ENCODE measurements around the gene SRSF3. TPM values are rescaled to one million over a fixed set of nuclear protein-coding genes. Genes with fewer than 3 reads are reported as not detected.

The SRSF3 gene
- total and polyA plus RNA-seq, 9 of the 15 experiments (the other 6 are each of a cell fraction or from before 2014, with no cell fraction given): 337 to 1,200 (median 518) TPM

DNA sequence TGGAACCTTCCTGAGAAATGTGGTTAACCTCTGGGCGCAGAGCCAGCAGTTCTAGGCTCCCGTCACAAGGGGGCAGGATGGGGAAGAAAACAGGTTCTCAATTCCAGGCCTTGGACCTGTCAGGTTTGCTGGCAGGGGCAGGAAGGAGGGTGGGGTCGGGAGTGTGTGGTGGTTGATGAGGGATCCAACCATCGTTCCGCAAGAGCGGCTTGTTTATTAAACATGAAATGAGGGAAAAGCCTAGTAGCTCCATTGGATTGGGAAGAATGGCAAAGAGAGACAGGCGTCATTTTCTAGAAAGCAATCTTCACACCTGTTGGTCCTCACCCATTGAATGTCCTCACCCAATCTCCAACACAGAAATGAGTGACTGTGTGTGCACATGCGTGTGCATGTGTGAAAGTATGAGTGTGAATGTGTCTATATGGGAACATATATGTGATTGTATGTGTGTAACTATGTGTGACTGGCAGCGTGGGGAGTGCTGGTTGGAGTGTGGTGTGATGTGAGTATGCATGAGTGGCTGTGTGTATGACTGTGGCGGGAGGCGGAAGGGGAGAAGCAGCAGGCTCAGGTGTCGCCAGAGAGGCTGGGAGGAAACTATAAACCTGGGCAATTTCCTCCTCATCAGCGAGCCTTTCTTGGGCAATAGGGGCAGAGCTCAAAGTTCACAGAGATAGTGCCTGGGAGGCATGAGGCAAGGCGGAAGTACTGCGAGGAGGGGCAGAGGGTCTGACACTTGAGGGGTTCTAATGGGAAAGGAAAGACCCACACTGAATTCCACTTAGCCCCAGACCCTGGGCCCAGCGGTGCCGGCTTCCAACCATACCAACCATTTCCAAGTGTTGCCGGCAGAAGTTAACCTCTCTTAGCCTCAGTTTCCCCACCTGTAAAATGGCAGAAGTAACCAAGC is 29.6 kb downstream of the SRSF3 start:
- intact Hi-C loops (cut with micrococcal nuclease) (loop anchor here (1.0 to 2.0 kb wide), 3 partner anchors 56 to 135 kb away; no protein-coding TSS in a partner anchor), in situ Hi-C loops (cut with MboI) (loop anchor here (5.0 to 10.0 kb wide), 2 partner anchors 58 to 131 kb away; no protein-coding TSS in a partner anchor)
- Histone ChIP-seq H3K9ac (ENCODE audit: insufficient read depth in 1 of 2, low read depth in 2 of 2, low read length in 2 of 2) (no peak overlapping the region), H3K27ac (ENCODE audit: extremely low read depth, low read depth, low read length) (no peak overlapping the region), H2AFZ (ENCODE audit: low read depth, low read length) (no peak overlapping the region), H3K4me3 (no peak overlapping the region), H3K79me2 (ENCODE audit: control insufficient read depth, insufficient read depth, low read length) (no peaks in the 10 kb centered on the region), H3K36me3 (ENCODE audit: control insufficient read depth, insufficient read depth, low read length) (no peaks in the 10 kb centered on the region), H3K4me1 (replicated peaks in 1 of 2; ENCODE audit: control insufficient read depth in 2 of 2, insufficient read depth in 2 of 2, low read length in 2 of 2) (peaks cover 0 to 4% of the 10 kb centered on the region in 2 experiments; a peak in 2 of 5 replicates), H3K9me3 (replicated peaks; ENCODE audit: control insufficient read depth, insufficient read depth, low read depth, low read length) (no peaks in the 10 kb centered on the region), H4K20me1 (replicated peaks; ENCODE audit: control insufficient read depth, insufficient read depth, low read length) (peaks cover 4% of the 10 kb centered on the region; the same call in 1 of the 2 replicates), H3K4me2 (ENCODE audit: insufficient read depth, low read length) (no peak overlapping the region), H3K9me1 (ENCODE audit: control insufficient read depth, insufficient read depth, low read length) (no peaks in the 10 kb centered on the region), H3K27me3 (ENCODE audit: control insufficient read depth in 2 of 2, insufficient read depth in 2 of 2, low read length in 2 of 2) (peaks cover 2 to 23% of the 10 kb centered on the region in 2 experiments; a peak in 3 of 5 replicates)
- 34% methylated on average over 18 of the region's 18 CpGs for WGBS (ENCODE audit: insufficient coverage, low coverage, missing lambda C conversion rate)
- peak; percentile 94 for FAIRE-seq
- ATAC-seq: peak; percentile 95
- DNase-seq (ENCODE audit: extremely low read depth in 1 of 4, low spot score in 3 of 4): peak; percentile 86 to 91 (median 88)
- ChIA-PET POLR2A (interaction anchor here (0.6 to 0.9 kb wide), 3 partner anchors 13 to 112 kb away, joined by 3 to 5 read pairs (median 4); no protein-coding TSS in a partner anchor), CTCF (ENCODE audit: low intra/inter-chr PET ratio) (interaction anchor here (0.5 to 1.9 kb wide), 7 partner anchors 8 to 321 kb away, joined by 3 to 24 read pairs (median 4); no protein-coding TSS in a partner anchor)
- no TSS peak for BruUV-seq (replicated peaks)
- TF ChIP-seq ARID4B (CRISPR knock-in tag; IDR thresholded peaks at IDR 0.05): no peak
- TF ChIP-seq TAF15 (IDR thresholded peaks at IDR 0.05; ENCODE audit: low read depth, low read length): no peak
- no peak for TF ChIP-seq ZNF165 (CRISPR knock-in tag; IDR thresholded peaks at IDR 0.05; ENCODE audit: borderline replicate concordance)
- TF ChIP-seq XRCC5 (IDR thresholded peaks at IDR 0.05; ENCODE audit: low read depth, low read length): peak; percentile 92
- no peak for TF ChIP-seq ZNF707 (CRISPR knock-in tag; conservative IDR thresholded peaks at IDR 0.05)
- no peak for TF ChIP-seq SMAD1 (IDR thresholded peaks at IDR 0.05; ENCODE audit: low read depth, low read length, partially characterized antibody)
- TF ChIP-seq, protein P1, sequence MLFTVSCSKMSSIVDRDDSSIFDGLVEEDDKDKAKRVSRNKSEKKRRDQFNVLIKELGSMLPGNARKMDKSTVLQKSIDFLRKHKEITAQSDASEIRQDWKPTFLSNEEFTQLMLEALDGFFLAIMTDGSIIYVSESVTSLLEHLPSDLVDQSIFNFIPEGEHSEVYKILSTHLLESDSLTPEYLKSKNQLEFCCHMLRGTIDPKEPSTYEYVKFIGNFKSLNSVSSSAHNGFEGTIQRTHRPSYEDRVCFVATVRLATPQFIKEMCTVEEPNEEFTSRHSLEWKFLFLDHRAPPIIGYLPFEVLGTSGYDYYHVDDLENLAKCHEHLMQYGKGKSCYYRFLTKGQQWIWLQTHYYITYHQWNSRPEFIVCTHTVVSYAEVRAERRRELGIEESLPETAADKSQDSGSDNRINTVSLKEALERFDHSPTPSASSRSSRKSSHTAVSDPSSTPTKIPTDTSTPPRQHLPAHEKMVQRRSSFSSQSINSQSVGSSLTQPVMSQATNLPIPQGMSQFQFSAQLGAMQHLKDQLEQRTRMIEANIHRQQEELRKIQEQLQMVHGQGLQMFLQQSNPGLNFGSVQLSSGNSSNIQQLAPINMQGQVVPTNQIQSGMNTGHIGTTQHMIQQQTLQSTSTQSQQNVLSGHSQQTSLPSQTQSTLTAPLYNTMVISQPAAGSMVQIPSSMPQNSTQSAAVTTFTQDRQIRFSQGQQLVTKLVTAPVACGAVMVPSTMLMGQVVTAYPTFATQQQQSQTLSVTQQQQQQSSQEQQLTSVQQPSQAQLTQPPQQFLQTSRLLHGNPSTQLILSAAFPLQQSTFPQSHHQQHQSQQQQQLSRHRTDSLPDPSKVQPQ (CRISPR knock-in tag; IDR thresholded peaks at IDR 0.05; ENCODE audit: borderline replicate concordance): no peak
- no peak for TF ChIP-seq CBFA2T3 (IDR thresholded peaks at IDR 0.05)
- TF ChIP-seq, protein P2, sequence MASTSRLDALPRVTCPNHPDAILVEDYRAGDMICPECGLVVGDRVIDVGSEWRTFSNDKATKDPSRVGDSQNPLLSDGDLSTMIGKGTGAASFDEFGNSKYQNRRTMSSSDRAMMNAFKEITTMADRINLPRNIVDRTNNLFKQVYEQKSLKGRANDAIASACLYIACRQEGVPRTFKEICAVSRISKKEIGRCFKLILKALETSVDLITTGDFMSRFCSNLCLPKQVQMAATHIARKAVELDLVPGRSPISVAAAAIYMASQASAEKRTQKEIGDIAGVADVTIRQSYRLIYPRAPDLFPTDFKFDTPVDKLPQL (IDR thresholded peaks at IDR 0.05; ENCODE audit: extremely low read depth, insufficient read length): no peak
- no peak for TF ChIP-seq BRD4 (IDR thresholded peaks at IDR 0.05)
- TF ChIP-seq ZFP30 (CRISPR knock-in tag; IDR thresholded peaks at IDR 0.05; ENCODE audit: borderline replicate concordance): no peak
- TF ChIP-seq TAF1 (IDR thresholded peaks at IDR 0.05; ENCODE audit: control insufficient read depth, extremely low read depth, insufficient read depth, low read length, severe bottlenecking): no peak
